ENCODE results near the gene CCDC200.

CCDC200 gene

DNA sequence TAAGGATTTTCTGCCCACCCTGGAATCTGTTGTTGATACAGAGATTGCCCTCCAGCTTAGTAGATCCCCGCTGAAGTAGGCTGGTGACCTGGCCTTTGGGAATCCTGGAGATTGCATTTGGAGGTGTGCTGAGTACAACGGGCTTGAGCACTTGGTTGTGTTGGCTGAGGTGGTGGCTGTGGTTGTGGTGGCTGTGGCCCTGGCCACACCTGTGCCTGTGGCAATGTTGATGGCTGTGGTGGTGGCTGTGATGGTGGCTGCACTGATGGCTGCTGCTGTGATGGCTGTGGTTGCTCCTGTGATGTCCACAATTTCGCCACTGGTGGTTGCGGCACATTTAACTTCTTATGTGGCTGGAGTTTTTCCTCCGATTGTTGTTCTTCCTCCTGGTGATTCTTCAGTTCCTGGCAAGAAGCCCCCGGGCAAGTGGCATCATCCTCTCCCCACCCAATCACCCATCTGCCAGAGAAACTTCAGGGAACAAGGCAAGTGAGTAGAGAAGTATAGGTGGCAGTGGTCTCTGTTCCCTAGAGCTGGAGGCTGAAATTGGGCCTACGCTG is 4.2 kb downstream of the CCDC200 start:
- POLR2A ChIA-PET = interaction anchor here (1.0 kb wide), 1 partner anchor 91 kb away, joined by 5 read pairs; no protein-coding TSS in a partner anchor

DNA sequence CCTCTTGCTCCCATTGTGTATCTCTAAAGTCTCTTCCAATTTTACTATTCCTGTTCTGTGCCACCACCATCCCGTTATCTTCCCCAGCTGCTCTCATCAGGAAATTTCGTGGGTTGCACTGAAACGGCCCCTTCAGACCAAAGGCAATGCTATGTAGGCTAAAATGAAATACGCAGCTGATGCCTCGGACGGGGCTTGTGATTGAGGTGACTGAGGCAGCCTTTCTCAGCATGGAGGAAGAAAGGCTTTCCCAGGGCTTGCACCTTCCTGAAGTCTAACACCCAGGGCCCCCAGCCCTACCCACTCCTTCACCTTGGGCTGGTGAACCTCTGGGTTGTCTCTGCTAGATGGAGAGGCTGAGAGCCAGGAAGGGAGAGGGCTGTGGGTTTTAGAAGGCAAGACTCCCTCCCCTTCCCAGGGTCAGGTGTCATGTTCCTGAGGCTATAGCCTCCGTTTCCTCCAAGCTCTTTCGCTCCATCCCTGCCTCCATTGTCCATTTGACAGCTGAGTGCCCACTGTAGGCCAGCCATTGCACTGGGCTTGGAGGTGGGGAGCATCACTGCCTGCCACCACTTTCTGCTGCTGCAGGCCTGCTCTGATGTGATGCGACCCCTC is 7.8 kb downstream of the CCDC200 start:
- ChIA-PET CTCF (interaction anchor here (0.9 kb wide), 1 partner anchor 88 kb away, joined by 3 read pairs; no protein-coding TSS in a partner anchor), POLR2A (interaction anchor here (1.3 kb wide), 1 partner anchor 95 kb away, joined by 8 read pairs; no protein-coding TSS in a partner anchor)

More for the DNA sequence above, 4.2 kb downstream of the CCDC200 start:
- no peaks in the 10 kb centered on the region for H3K4me1 ChIP-seq (ENCODE audit: control insufficient read depth, insufficient read depth, low read length)
- H3K27ac ChIP-seq (ENCODE audit: extremely low read depth, low read depth, low read length) = no peak overlapping the region
- peaks cover 0 to 3% of the 10 kb centered on the region in 2 experiments; a peak in 2 of 3 replicates for H3K36me3 ChIP-seq (ENCODE audit: control insufficient read depth in 2 of 2, insufficient read depth in 1 of 2, low read length in 2 of 2)
- H3K9me3 ChIP-seq (ENCODE audit: control insufficient read depth, insufficient read depth, low read depth, low read length) = no peaks in the 10 kb centered on the region
- TF ChIP-seq, protein P1, sequence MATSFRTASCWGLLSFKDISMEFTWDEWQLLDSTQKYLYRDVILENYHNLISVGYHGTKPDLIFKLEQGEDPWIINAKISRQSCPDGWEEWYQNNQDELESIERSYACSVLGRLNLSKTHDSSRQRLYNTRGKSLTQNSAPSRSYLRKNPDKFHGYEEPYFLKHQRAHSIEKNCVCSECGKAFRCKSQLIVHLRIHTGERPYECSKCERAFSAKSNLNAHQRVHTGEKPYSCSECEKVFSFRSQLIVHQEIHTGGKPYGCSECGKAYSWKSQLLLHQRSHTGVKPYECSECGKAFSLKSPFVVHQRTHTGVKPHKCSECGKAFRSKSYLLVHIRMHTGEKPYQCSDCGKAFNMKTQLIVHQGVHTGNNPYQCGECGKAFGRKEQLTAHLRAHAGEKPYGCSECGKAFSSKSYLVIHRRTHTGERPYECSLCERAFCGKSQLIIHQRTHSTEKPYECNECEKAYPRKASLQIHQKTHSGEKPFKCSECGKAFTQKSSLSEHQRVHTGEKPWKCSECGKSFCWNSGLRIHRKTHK (tag by site-specific recombination; IDR thresholded peaks at IDR 0.05) = no peak
- TF ChIP-seq ZNF626 (tag by site-specific recombination; IDR thresholded peaks at IDR 0.05) (no peak), ZNF791 (tag by site-specific recombination; IDR thresholded peaks at IDR 0.05) (no peak), KLF9 (tag by site-specific recombination; IDR thresholded peaks at IDR 0.05; ENCODE audit: low read depth) (no peak), ZNF555 (tag by site-specific recombination; conservative IDR thresholded peaks at IDR 0.05) (no peak), OSR2 (tag by site-specific recombination; IDR thresholded peaks at IDR 0.05) (no peak), ZNF292 (tag by site-specific recombination; IDR thresholded peaks at IDR 0.05; ENCODE audit: borderline replicate concordance, low read depth) (no peak), ZNF121 (tag by site-specific recombination; IDR thresholded peaks at IDR 0.05) (no peak), ZNF776 (tag by site-specific recombination; IDR thresholded peaks at IDR 0.05; ENCODE audit: borderline replicate concordance) (no peak), ZNF366 (tag by site-specific recombination; conservative IDR thresholded peaks at IDR 0.05) (no peak), ZNF391 (tag by site-specific recombination; IDR thresholded peaks at IDR 0.05; ENCODE audit: borderline replicate concordance, low read depth) (no peak), ZNF16 (tag by site-specific recombination; IDR thresholded peaks at IDR 0.05; ENCODE audit: low read depth) (no peak), HOXD13 (CRISPR knock-in tag; IDR thresholded peaks at IDR 0.05; ENCODE audit: borderline replicate concordance) (no peak)
- TF ChIP-seq, protein P2, sequence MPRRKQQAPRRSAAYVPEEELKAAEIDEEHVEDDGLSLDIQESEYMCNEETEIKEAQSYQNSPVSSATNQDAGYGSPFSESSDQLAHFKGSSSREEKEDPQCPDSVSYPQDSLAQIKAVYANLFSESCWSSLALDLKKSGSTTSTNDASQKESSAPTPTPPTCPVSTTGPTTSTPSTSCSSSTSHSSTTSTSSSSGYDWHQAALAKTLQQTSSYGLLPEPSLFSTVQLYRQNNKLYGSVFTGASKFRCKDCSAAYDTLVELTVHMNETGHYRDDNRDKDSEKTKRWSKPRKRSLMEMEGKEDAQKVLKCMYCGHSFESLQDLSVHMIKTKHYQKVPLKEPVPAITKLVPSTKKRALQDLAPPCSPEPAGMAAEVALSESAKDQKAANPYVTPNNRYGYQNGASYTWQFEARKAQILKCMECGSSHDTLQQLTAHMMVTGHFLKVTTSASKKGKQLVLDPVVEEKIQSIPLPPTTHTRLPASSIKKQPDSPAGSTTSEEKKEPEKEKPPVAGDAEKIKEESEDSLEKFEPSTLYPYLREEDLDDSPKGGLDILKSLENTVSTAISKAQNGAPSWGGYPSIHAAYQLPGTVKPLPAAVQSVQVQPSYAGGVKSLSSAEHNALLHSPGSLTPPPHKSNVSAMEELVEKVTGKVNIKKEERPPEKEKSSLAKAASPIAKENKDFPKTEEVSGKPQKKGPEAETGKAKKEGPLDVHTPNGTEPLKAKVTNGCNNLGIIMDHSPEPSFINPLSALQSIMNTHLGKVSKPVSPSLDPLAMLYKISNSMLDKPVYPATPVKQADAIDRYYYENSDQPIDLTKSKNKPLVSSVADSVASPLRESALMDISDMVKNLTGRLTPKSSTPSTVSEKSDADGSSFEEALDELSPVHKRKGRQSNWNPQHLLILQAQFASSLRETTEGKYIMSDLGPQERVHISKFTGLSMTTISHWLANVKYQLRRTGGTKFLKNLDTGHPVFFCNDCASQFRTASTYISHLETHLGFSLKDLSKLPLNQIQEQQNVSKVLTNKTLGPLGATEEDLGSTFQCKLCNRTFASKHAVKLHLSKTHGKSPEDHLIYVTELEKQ (tag by site-specific recombination; IDR thresholded peaks at IDR 0.05; ENCODE audit: borderline replicate concordance) = no peak
- TF ChIP-seq, protein P3, sequence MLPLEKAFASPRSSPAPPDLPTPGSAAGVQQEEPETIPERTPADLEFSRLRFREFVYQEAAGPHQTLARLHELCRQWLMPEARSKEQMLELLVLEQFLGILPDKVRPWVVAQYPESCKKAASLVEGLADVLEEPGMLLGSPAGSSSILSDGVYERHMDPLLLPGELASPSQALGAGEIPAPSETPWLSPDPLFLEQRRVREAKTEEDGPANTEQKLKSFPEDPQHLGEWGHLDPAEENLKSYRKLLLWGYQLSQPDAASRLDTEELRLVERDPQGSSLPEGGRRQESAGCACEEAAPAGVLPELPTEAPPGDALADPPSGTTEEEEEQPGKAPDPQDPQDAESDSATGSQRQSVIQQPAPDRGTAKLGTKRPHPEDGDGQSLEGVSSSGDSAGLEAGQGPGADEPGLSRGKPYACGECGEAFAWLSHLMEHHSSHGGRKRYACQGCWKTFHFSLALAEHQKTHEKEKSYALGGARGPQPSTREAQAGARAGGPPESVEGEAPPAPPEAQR (tag by site-specific recombination; IDR thresholded peaks at IDR 0.05) = no peak
- CTCF ChIA-PET = interaction anchor here (0.6 to 0.7 kb wide), 2 partner anchors 85 to 87 kb away, joined by 3 read pairs; no protein-coding TSS in a partner anchor
- no peak overlapping the region for H3K4me3 ChIP-seq (ENCODE audit: low read depth, low read length)

More for the DNA sequence above, 7.8 kb downstream of the CCDC200 start:
- TF ChIP-seq GLIS1 (tag by site-specific recombination; IDR thresholded peaks at IDR 0.05) = no peak
- Histone ChIP-seq H3K4me1 (ENCODE audit: control insufficient read depth, insufficient read depth, low read length) (no peaks in the 10 kb centered on the region), H3K9me3 (ENCODE audit: control insufficient read depth, insufficient read depth, low read depth, low read length) (no peaks in the 10 kb centered on the region), H3K4me3 (ENCODE audit: low read depth, low read length) (no peak overlapping the region), H3K27ac (ENCODE audit: extremely low read depth, low read depth, low read length) (no peak overlapping the region), H3K36me3 (ENCODE audit: control insufficient read depth in 2 of 2, insufficient read depth in 1 of 2, low read length in 2 of 2) (peaks cover 0 to 24% of the 10 kb centered on the region in 2 experiments; a peak in 2 of 3 replicates)

Data from HEK293 (cell line).